GM13976 (cell line): ENCODE results near the gene PYGB.
A peak's percentile ranks its signal among the peaks of the same experiment; 100 is the strongest.

ENCODE experiments used
- DNase-seq: peaks from one replicate; pipeline ENCODE4 v3.0.0; 2012; ENCODE audit warnings: low spot score
- in situ Hi-C: fragments of 300-500 bp; cut with MboI; formaldehyde crosslinking; loops from one replicate; pipeline ENCODE4 v1.12.0; 2022; ENCODE audit warnings: low sequenced_read_pairs, mixed read lengths, inconsistent platforms; ENCODE audit not compliant: unreplicated experiment
- TF ChIP-seq, protein P1 (sequence below): IDR thresholded peaks from 2 replicates; pipeline ENCODE4 v1.5.1; 2012; ENCODE audit warnings: borderline replicate concordance, mild to moderate bottlenecking; ENCODE audit not compliant: insufficient read depth; ENCODE audit errors: extremely low read depth, missing control alignments, control extremely low read depth

PYGB gene

DNA sequence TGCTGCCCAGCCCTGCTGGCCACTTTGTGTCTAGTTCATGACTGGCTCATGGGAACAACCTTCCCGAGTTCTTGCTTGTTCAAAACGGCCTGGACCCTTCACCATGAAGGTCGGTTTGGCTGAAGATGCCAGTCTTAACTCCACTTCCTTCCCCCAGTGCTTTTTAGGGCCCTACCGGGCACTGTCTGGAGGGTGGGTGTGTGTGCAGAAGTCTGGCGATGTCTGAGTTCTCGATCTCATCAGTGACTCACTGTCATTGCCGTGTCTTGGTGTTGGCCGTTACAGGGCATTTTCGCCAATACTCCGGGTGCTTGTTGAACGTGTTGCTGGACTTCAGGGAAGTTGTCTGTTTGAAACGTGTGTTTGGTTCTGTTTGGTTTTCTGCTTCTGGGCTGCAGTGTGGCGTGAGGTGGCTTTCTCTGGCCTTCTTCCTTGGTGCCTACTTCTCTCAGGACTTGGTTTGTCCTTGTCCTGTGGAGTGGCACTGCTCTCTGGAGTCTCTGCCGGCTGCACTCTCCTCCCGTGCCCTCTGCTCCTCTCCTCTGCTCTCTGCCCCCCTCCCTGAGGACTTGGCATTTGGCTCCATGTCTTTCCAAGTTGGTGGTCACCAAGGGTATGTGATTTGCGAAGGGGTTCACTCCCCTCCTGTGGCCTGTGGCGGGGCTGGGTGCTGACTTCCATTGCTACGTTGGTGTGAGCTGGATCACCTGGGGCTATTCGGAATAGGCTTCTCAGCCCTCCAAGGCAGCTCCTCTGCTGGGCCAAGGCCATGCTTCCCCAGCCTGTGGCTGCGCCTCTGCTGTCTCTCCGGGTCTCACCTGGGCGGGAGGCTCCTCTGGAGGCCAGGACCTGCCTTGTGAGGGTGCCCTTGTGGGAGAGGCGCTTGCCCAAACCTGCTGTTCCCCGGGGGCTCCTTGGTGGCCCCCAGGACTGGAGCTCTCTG, 38.2 kb downstream of the PYGB start:
- in situ Hi-C loops, result loop anchor here (25.0 kb wide), 1 partner anchor 576 kb away; no protein-coding TSS in a partner anchor
- TF ChIP-seq, protein P1, sequence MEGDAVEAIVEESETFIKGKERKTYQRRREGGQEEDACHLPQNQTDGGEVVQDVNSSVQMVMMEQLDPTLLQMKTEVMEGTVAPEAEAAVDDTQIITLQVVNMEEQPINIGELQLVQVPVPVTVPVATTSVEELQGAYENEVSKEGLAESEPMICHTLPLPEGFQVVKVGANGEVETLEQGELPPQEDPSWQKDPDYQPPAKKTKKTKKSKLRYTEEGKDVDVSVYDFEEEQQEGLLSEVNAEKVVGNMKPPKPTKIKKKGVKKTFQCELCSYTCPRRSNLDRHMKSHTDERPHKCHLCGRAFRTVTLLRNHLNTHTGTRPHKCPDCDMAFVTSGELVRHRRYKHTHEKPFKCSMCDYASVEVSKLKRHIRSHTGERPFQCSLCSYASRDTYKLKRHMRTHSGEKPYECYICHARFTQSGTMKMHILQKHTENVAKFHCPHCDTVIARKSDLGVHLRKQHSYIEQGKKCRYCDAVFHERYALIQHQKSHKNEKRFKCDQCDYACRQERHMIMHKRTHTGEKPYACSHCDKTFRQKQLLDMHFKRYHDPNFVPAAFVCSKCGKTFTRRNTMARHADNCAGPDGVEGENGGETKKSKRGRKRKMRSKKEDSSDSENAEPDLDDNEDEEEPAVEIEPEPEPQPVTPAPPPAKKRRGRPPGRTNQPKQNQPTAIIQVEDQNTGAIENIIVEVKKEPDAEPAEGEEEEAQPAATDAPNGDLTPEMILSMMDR, result no peak

DNA sequence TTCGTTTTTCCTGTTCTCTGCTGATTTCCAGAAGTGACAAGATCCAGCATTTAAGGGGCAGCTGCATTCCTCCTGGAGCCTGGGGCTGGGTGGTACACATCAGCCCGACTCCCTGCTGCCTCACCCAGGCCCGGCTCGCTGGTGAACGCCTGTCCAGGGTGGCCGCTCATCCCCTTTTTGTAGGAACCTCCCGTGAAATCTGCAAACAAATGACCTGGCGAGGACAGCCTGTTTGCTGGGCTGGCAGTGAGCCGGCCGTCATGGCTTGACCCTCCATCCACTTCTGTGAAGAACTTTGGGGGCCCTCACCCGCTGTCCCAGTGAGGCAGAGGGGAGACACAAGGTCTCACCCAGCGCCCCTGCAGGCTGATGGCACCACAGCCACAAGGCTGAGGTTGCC, 39.0 kb downstream of the PYGB start:
- DNase-seq, result no peak
- in situ Hi-C loops, result loop anchor here (25.0 kb wide), 1 partner anchor 575 kb away; no protein-coding TSS in a partner anchor
- TF ChIP-seq, protein P1, result no peak

More for the DNA sequence above, 38.2 kb downstream of the PYGB start:
- DNase-seq, result no peak

DNA sequence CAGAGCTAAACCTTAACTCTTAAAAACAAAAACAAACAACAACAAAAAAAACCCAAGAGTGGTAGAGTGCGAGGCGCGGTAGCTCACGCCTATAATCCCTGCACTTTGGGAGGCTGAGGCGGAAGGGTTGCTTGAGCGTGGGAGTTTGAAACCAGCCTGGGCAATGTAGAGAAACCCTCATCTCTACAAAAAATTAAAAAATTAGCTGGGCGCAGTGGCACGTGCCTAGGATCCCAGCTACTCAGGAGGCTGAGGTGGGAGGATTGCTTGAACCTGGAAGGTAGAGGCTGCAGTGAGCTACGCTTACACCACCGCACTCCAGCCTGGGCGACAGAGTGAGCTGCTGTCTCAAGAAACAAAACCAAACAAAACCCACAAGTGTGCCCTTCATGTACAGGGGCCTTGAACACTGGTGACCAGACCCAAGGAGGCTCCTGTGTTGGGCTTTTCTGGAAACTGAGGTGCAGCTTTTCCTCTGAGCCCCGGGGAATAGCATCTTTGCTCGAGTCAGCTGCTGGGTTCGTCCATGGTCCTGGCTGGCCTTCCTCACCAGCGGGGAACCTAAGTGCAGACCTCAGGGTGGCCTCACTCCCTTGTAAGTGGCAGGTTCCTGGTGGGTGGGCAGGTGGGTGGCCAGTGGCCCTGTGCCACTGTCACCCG, 39.9 kb downstream of the PYGB start:
- TF ChIP-seq, protein P1, result no peak
- DNase-seq, result no peak
- in situ Hi-C loops, result loop anchor here (25.0 kb wide), 1 partner anchor 575 kb away; no protein-coding TSS in a partner anchor

DNA sequence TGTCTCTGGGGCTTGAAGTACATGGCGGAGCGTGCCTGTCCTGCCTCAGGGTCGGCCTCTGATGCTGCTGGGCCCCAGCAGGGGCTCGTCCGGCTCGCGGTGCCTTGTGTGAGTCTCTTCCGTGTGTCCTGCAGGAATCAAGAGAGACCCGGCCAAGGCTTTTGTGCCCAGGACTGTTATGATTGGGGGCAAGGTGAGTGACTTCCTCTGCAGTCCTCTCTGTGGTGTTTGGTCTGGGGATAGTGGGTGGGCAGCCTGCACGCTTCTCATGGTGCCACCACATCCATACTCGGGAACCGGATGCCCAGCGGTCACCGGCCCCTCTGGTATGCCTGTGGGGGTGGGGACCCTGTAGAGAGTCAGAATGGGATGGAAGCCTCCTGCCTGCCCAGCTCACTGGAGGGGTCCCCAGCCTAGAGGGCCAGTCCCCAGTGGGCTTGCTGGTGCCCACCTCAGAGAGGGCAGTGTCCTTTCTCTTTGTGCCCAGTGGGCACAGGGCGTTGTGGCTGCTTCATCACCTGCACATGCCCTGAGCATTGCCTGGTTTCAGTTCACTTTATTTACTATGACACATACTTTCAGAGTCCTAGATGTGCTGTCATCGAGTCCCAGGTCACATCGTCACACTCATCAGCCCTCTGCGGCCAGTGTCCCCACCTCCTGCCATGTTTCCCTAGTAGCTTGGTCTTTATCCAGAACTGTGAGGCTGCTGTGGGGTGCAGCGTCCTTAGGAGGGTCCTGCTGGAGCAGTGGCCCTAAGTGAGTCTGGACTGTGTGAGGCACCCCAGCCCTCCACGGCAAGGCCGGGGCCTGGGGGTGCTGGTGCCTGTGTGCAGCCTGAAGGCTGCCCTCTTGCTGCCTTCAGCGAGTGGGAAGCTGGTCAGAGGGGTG, 40.7 kb downstream of the PYGB start:
- DNase-seq, result peak; percentile 80
- in situ Hi-C loops, result loop anchor here (25.0 kb wide), 1 partner anchor 574 kb away; no protein-coding TSS in a partner anchor
- TF ChIP-seq, protein P1, result no peak

DNA sequence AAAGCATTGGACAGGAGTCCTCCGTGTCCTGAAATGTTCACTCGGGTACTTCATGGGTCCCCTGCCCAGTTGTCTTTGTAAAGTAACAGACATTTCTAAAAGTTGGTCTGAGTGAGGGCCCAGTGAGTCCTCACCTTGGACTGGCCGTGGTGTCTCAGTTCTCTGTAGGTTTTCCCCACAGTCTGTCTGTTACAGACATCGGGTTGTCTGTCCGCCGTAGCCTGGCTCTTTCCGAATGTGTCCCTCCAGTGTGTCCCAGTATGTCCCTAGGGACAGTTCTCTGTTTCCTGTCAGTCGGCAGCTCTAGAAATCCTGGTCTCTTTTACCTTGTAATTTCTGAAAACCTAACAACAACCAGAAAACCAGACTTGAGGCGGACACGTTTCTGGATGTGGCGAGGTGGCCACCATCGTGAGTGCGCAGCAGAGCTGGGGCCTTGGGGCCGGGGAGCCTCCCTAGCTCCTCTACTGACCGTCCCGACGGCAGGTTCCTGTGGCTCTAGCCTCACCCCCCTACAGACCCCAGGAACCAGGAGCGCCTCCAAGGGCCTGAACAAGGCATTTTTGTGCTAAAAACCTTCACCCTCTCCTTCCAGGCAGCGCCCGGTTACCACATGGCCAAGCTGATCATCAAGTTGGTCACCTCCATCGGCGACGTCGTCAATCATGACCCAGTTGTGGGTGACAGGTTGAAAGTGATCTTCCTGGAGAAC, 42.2 kb downstream of the PYGB start:
- TF ChIP-seq, protein P1, result no peak
- in situ Hi-C loops, result loop anchor here (10.0 to 25.0 kb wide), 2 partner anchors 105 to 572 kb away; partner anchors contain the start of gene ABHD12
- DNase-seq, result no peak
